GM23338 (cell line): ENCODE data around the gene KIF6. TPM values are rescaled to one million over a fixed set of nuclear protein-coding genes. Genes with fewer than 3 reads are reported as not detected.

Experiments used
- ATAC-seq: fragments of 200-7000 bp; cut with Tn5 transposase; 3 replicates; pipeline ENCODE4 v1.9.1; 2020
- DNase-seq: peaks from one replicate; pipeline ENCODE4 v3.0.0-alpha.2; 2015; ENCODE audit warnings: low spot score
- H2AFZ ChIP-seq: fragments of 200-600 bp; sonication (generic); 2 replicates; pipeline ENCODE4 v1.8.0; 2016; ENCODE audit warnings: antibody characterized with exemption, mild to moderate bottlenecking, moderate library complexity
- H3F3A ChIP-seq: fragments of 200-600 bp; sonication (generic); replicated peaks from 2 replicates; pipeline ENCODE4 v1.8.0; 2017; ENCODE audit warnings: antibody characterized with exemption, mixed run types, low read depth
- H3K27ac ChIP-seq: fragments of 200-600 bp; sonication (generic); 2 replicates; pipeline ENCODE4 v1.6.1; 2016; ENCODE audit warnings: low read depth
- H3K27me3 ChIP-seq: fragments of 200-600 bp; sonication (generic); 2 replicates; pipeline ENCODE4 v1.8.0; 2016; ENCODE audit warnings: mild to moderate bottlenecking, mixed run types, moderate library complexity; ENCODE audit not compliant: insufficient read depth
- H3K36me3 ChIP-seq: fragments of 200-600 bp; sonication (generic); 2 replicates; pipeline ENCODE4 v1.8.0; 2016; ENCODE audit warnings: mild to moderate bottlenecking; ENCODE audit not compliant: insufficient read depth
- H3K4me1 ChIP-seq: fragments of 200-600 bp; sonication (generic); 2 replicates; pipeline ENCODE4 v1.8.0; 2016; ENCODE audit warnings: mild to moderate bottlenecking, moderate library complexity; ENCODE audit not compliant: insufficient read depth
- H3K4me2 ChIP-seq: fragments of 200-600 bp; sonication (generic); 2 replicates; pipeline ENCODE4 v1.7.1; 2017; ENCODE audit warnings: mixed run types
- H3K4me3 ChIP-seq: fragments of 200-600 bp; sonication (generic); 2 replicates; pipeline ENCODE4 v1.6.1; 2016; ENCODE audit warnings: mixed run types
- H3K79me2 ChIP-seq: fragments of 200-600 bp; sonication (generic); replicated peaks from 2 replicates; pipeline ENCODE4 v1.8.0; 2017; ENCODE audit warnings: mild to moderate bottlenecking; ENCODE audit not compliant: insufficient read depth
- H3K9me2 ChIP-seq: fragments of 200-600 bp; sonication (generic); 2 replicates; pipeline ENCODE4 v1.8.0; 2017; ENCODE audit not compliant: insufficient read depth
- H4K20me1 ChIP-seq: fragments of 200-600 bp; sonication (generic); replicated peaks from 2 replicates; pipeline ENCODE4 v1.8.0; 2017; ENCODE audit warnings: mild to moderate bottlenecking; ENCODE audit not compliant: insufficient read depth
- H3K27ac Mint-ChIP-seq: 2 replicates; pipeline ENCODE4 v1.8.0; 2020; ENCODE audit warnings: inconsistent platforms, mild to moderate bottlenecking, moderate library complexity, mixed read lengths
- H3K27me3 Mint-ChIP-seq: 3 replicates; pipeline ENCODE4 v1.8.0; 2022; ENCODE audit warnings: low read depth, mild to moderate bottlenecking, moderate library complexity, mixed read lengths, inconsistent platforms; ENCODE audit not compliant: insufficient read depth, poor library complexity
- H3K36me3 Mint-ChIP-seq: 3 replicates; pipeline ENCODE4 v1.8.0; 2021; ENCODE audit warnings: low read depth, mild to moderate bottlenecking, inconsistent platforms, moderate library complexity, mixed read lengths
- H3K4me1 Mint-ChIP-seq: 3 replicates; pipeline ENCODE4 v1.8.0; 2020; ENCODE audit warnings: mild to moderate bottlenecking, inconsistent platforms, mixed read lengths
- H3K4me3 Mint-ChIP-seq: 3 replicates; pipeline ENCODE4 v1.8.0; 2021; ENCODE audit warnings: moderate library complexity, mild to moderate bottlenecking, inconsistent platforms, mixed read lengths
- H3K9me3 Mint-ChIP-seq: 3 replicates; pipeline ENCODE4 v1.8.0; 2020; ENCODE audit warnings: moderate library complexity, mild to moderate bottlenecking, inconsistent platforms, mixed read lengths
- CREB1 ChIP-seq: fragments of 250-450 bp; sonication (Bioruptor Pico); IDR thresholded peaks from 2 replicates; pipeline ENCODE4 v1.5.0; 2020; ENCODE audit warnings: low read depth, mild to moderate bottlenecking, moderate library complexity
- EZH2phosphoT487 ChIP-seq: fragments of 200-600 bp; sonication (generic); IDR thresholded peaks from one replicate; pipeline ENCODE4 v1.8.1; 2018; ENCODE audit warnings: antibody characterized with exemption; ENCODE audit not compliant: unreplicated experiment
- JUNB ChIP-seq: IDR thresholded peaks from one replicate; pipeline ENCODE4 v1.6.1; 2016; ENCODE audit warnings: antibody characterized with exemption; ENCODE audit not compliant: unreplicated experiment
- POLR2AphosphoS5 ChIP-seq: IDR thresholded peaks from 2 replicates; pipeline ENCODE4 v1.6.1; 2016; ENCODE audit warnings: antibody characterized with exemption, low read depth
- ZNF114 ChIP-seq: fragments of 250-450 bp; sonication (Bioruptor Pico); IDR thresholded peaks from 2 replicates; pipeline ENCODE4 v1.5.0; 2020; ENCODE audit warnings: mild to moderate bottlenecking, moderate library complexity
- ZNF462 ChIP-seq: fragments of 250-450 bp; sonication (Bioruptor Pico); IDR thresholded peaks from 2 replicates; pipeline ENCODE4 v1.5.0; 2020; ENCODE audit warnings: mild to moderate bottlenecking, moderate library complexity
- polyA plus RNA-seq: library from polyadenylated mRNA; unstranded; fragments of >200 nt; fragmentation: Nextera tagmentation; extraction: Ambion mirVana; gene quantifications from 2 replicates; pipeline ENCODE4 v1.2.1, GENCODE V29; 2016
- total RNA-seq: library from RNA; depleted of rRNA; stranded (reverse); fragments of >200 nt; shearing (Covaris generic); gene quantifications from 2 replicates; pipeline ENCODE4 v1.2.3, GENCODE V29; 2014
- TF ChIP-seq, protein P1 (sequence below), 2 experiments: fragments of 200-600 bp in 1 of 2; sonication (generic) in 1 of 2; conservative IDR thresholded peaks; 2 replicates each; pipeline versions ENCODE4 v1.5.1 to v1.6.1; 2016 to 2017; ENCODE audit warnings: antibody characterized with exemption in 2 of 2, low read depth in 2 of 2, mild to moderate bottlenecking in 2 of 2, moderate library complexity in 1 of 2
- TF ChIP-seq, protein P2 (sequence below): IDR thresholded peaks from one replicate; pipeline ENCODE4 v1.6.1; 2018; ENCODE audit warnings: antibody characterized with exemption; ENCODE audit not compliant: unreplicated experiment

Gene KIF6
- total and polyA plus RNA-seq, 2 experiments from 2014 or later = 0.87 to 1.7 TPM

DNA sequence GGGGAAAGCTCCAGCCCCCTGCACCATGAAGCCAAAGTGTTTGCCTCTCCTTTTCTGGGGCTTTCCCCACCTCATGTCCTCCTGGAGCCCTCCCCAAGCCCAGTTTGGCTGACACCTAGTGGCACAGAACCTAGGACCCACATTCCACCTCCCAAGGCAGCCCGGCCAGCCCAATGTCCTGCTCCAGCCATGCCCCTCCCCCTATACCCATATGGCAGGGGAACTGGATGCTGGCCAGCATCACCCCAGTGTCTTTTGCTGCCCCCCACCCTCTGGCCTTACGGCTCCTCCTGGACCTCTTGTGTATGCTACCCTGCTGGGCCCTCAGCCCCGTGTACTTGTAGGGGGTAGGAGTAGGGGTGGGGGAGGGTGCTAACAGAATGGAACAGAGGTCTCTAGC is 170.1 kb downstream of the KIF6 start:
- peaks cover 7% of the 10 kb centered on the region; the same call in 1 of the 2 replicates for H3K9me2 ChIP-seq
- H3K4me3 ChIP-seq = no peak overlapping the region
- no peak overlapping the region for H2AFZ ChIP-seq
- peaks cover 16% of the 10 kb centered on the region for H3K4me1 ChIP-seq
- H3K4me3 Mint-ChIP-seq = no peak overlapping the region
- no peaks in the 10 kb centered on the region for H3K36me3 ChIP-seq
- no peak overlapping the region for H3K4me2 ChIP-seq
- no peaks in the 10 kb centered on the region for H3K79me2 ChIP-seq
- no peaks in the 10 kb centered on the region for H3F3A ChIP-seq
- H3K27me3 Mint-ChIP-seq = peaks cover 10% of the 10 kb centered on the region
- ATAC-seq (peak; percentile 38), DNase-seq (no peak)
- H3K27ac Mint-ChIP-seq = peak overlapping the region; percentile 27; the same call in 1 of the 2 replicates
- no peak overlapping the region for H3K27ac ChIP-seq
- no peaks in the 10 kb centered on the region for H3K9me3 Mint-ChIP-seq
- TF ChIP-seq CREB1 (CRISPR knock-in tag) = no peak
- TF ChIP-seq, protein P1, sequence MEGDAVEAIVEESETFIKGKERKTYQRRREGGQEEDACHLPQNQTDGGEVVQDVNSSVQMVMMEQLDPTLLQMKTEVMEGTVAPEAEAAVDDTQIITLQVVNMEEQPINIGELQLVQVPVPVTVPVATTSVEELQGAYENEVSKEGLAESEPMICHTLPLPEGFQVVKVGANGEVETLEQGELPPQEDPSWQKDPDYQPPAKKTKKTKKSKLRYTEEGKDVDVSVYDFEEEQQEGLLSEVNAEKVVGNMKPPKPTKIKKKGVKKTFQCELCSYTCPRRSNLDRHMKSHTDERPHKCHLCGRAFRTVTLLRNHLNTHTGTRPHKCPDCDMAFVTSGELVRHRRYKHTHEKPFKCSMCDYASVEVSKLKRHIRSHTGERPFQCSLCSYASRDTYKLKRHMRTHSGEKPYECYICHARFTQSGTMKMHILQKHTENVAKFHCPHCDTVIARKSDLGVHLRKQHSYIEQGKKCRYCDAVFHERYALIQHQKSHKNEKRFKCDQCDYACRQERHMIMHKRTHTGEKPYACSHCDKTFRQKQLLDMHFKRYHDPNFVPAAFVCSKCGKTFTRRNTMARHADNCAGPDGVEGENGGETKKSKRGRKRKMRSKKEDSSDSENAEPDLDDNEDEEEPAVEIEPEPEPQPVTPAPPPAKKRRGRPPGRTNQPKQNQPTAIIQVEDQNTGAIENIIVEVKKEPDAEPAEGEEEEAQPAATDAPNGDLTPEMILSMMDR (conservative IDR thresholded peaks at IDR 0.05; ENCODE audit: low read depth in 2 of 2) = peak in 1 of 2 experiments; percentile 22; a peak in 1 of 4 replicates
- no peaks in the 10 kb centered on the region for H3K36me3 Mint-ChIP-seq
- peaks cover 39% of the 10 kb centered on the region for H3K4me1 Mint-ChIP-seq
- H3K27me3 ChIP-seq = no peaks in the 10 kb centered on the region
- H4K20me1 ChIP-seq = no peaks in the 10 kb centered on the region

GRCh38 chr6:39553860-39554802 is 171.1 kb downstream of the KIF6 start:
- Mint-ChIP-seq H3K36me3 (no peaks in the 10 kb centered on the region), H3K27me3 (peaks cover 10% of the 10 kb centered on the region), H3K27ac (no peak overlapping the region; the same call in 1 of the 2 replicates), H3K9me3 (no peaks in the 10 kb centered on the region), H3K4me1 (peaks cover 43% of the 10 kb centered on the region), H3K4me3 (no peak overlapping the region)
- no peak overlapping the region for H3K27ac ChIP-seq
- H3F3A ChIP-seq = no peaks in the 10 kb centered on the region
- peaks cover 16% of the 10 kb centered on the region for H3K4me1 ChIP-seq
- no peaks in the 10 kb centered on the region for H3K79me2 ChIP-seq
- H3K4me3 ChIP-seq = no peak overlapping the region
- H2AFZ ChIP-seq = no peak overlapping the region
- H4K20me1 ChIP-seq = no peaks in the 10 kb centered on the region
- DNase-seq (no peak), ATAC-seq (no peak; the same call in 1 of the 3 replicates)
- peaks cover 7% of the 10 kb centered on the region; the same call in 1 of the 2 replicates for H3K9me2 ChIP-seq
- peak overlapping the region; percentile 40; the same call in 1 of the 2 replicates for H3K4me2 ChIP-seq
- no peaks in the 10 kb centered on the region for H3K27me3 ChIP-seq
- H3K36me3 ChIP-seq = no peaks in the 10 kb centered on the region
- TF ChIP-seq ZNF114 (CRISPR knock-in tag) (no peak), EZH2phosphoT487 (no peak), JUNB (no peak), CREB1 (CRISPR knock-in tag) (no peak), ZNF462 (CRISPR knock-in tag) (no peak), POLR2AphosphoS5 (no peak)
- TF ChIP-seq, protein P2, sequence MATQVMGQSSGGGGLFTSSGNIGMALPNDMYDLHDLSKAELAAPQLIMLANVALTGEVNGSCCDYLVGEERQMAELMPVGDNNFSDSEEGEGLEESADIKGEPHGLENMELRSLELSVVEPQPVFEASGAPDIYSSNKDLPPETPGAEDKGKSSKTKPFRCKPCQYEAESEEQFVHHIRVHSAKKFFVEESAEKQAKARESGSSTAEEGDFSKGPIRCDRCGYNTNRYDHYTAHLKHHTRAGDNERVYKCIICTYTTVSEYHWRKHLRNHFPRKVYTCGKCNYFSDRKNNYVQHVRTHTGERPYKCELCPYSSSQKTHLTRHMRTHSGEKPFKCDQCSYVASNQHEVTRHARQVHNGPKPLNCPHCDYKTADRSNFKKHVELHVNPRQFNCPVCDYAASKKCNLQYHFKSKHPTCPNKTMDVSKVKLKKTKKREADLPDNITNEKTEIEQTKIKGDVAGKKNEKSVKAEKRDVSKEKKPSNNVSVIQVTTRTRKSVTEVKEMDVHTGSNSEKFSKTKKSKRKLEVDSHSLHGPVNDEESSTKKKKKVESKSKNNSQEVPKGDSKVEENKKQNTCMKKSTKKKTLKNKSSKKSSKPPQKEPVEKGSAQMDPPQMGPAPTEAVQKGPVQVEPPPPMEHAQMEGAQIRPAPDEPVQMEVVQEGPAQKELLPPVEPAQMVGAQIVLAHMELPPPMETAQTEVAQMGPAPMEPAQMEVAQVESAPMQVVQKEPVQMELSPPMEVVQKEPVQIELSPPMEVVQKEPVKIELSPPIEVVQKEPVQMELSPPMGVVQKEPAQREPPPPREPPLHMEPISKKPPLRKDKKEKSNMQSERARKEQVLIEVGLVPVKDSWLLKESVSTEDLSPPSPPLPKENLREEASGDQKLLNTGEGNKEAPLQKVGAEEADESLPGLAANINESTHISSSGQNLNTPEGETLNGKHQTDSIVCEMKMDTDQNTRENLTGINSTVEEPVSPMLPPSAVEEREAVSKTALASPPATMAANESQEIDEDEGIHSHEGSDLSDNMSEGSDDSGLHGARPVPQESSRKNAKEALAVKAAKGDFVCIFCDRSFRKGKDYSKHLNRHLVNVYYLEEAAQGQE = no peak
